HG03460 (cell line): ENCODE results near the gene LCMT2.
"Not testable (repeated sequence)": the region's sequence is repeated elsewhere in the genome, so short reads cannot be mapped to it uniquely, and the experiment has no call there.

ENCODE experiments used
- ATAC-seq: cut with Tn5 transposase; IDR thresholded peaks from one replicate; pipeline ENCODE4 v1.9.1; 2021; ENCODE audit not compliant: unreplicated experiment

The LCMT2 gene

DNA sequence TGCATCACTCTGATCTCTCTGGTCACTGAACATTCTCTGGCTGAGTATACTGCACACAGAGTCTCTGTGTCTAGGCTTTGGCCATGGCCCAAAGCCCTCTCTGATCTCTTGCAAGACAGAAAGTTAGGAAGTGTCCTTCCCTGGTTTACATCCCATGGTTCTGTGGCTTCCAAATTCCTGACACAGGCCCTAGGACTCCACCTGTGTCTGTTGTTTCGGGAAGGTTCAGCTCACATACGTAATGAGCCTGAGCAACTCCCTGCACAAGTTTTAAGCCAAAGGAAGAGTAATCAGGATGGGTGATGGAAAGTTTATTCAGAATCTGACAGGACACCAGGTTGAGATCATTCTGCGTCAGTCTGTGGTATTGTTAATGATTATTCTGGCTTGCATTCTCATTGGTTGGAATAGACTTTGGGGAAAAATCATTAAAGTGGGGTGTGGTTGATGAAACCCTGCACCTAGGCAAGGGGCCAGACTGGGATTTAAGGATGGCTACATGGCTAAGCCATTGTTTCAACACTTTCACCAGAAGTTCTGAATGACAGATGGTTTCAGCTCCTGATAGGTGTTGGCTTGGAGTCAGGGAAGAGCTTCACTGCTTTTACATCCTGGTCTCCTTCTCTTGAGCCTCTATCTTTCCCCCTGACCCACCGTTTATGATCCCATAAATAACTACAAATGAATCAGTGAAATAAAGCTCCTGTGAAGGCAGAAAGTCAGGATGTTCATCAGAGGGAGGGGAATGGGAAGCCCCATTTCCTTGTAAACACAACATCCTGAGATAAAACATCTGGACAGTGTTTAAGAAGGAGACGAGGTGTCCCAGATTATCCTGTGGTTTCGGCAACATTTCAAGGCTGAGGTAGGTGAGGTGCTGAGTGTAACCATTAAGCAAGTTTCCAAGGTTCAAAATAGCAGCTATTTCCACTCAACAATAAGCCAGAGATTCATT lies 14.1 kb downstream of the LCMT2 start:
- no peak for ATAC-seq

DNA sequence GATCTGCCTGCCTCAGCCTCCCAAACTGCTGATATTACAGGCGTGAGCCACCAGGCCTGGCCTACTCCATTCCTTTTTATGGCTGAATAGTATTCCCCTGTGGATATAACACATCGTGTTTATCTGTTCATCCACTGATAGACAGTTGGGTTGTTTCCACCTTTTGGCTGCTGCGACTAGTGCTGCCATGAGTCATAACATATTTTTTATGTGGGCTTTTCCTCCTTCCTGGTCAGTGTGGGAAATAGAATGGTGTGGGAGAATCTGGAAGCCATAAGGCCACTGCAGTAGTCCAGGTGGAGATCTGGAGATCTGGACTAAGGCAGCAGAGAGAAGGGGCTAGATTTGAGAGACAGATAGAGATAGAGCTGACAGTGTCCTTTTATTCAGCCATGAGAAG lies 16.2 kb downstream of the LCMT2 start:
- no peak for ATAC-seq

DNA sequence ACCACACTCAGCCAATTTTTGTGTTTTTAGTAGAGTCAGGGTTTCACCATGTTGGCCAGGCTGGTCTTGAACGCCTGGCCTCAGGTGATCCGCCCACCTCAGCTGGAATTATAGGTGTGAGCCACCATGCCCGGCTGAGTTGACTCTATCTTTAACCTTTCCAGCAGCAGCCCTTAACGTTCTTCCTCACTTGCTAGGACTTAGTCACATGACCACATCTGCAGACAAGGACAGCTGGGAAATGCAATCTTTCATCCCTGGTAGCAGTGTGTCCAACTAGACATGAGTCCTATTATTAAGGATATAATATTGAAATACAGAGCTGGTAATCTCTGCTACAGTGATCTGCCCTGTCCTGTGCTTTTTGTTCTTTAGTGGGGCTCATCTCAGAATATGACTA lies 18.0 kb downstream of the LCMT2 start:
- ATAC-seq, result no peak

DNA sequence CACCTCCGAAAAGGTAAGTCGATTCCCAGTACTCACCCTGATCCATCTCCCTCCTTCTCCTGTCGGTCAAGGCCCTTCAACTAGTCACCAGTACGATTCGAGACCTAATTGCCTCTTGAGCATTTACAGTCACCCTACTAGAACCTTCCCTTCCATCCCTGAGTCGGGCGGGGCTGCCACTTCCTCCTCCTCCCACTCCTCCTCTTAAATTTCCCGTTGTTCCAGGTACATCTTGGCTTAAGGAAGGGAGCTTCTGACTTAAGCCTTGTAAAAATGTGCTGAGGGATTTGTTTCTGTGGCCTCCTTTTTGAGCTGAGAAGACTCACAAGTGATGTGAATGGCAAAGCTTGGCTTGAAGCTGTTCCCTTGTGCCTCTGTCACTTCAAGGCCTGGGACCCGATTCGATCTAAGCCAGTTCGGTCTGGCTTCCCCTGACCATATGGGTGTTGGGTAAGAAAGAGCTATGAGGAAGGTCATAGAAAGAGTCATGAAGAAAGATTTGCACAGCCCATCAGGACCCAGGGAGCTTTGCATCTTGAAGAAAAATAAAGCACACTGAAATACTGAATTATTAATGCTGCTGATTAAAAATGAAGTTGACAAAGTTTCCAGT lies 28.1 kb downstream of the LCMT2 start, which contains the start of gene TGM7:
TGM7 (minus strand) TSS at position 51 of the 613 bp plus-strand sequence.
- ATAC-seq, result no peak

DNA sequence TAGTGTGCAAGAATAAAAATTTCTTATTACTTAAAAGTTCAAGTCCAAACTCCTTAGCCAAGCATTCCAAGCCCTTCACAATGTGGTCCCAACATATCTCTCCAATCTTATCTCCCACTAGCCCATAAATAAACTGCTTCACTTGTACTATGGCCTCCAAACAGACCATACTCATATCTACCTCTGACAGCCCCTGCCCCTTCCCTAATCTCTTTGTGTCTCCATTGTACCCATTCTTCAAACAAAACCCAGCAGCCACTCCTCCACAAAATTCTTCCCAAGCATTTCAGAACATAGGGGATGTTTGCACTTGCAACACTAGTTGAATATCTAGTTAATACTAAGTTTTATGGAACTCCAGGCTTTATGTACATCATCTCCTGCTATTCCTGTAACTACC lies 30.5 kb downstream of the LCMT2 start:
- no peak for ATAC-seq

DNA sequence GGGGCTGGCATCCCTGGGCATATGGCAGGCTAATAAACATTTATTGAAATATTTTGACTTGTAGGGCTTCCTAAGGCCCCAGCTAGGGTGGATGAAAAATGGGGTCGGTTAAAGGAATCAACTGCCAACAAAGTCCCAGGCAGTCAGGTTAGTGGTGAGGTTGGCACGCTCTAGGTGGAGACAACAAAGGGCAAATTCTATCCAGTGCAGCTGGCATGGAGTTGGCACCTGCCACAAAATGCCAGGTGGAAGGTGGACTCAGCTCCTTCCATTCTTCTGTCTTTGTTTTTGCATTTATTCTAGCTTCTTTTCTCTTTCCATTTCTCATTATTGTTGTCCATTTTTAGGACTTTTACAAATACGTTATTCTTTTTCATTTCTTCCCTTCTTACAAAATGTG lies 31.0 kb downstream of the LCMT2 start:
- no peak for ATAC-seq

DNA sequence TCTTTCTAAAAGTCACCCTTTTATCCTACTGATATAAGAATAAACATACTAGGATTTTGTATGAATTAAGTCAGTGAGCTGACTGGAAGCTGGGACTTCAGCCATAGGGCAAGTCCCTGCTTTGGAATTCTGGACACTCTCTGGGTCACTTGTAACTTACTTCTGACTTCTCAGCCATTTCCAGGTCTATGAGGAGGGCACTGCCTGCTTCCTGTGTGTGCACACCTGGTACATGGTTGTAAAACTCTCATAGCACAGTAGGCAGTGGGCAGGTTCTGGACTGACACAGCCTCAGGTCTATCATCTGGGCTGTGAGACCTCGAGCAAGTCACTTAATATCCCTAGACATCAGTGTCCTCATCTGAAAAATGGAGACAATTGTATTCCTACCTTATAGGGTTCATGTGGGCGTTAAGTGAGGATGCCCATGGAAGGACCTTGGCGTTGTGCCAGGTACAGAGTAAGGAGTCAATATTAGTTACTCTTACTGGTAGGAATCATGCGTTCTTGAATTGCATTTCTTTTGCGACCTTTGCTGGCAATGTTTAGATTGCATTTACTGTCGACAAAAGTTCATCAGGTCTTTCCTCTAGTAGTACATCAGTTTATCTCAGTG lies 36.2 kb downstream of the LCMT2 start:
- no peak for ATAC-seq

DNA sequence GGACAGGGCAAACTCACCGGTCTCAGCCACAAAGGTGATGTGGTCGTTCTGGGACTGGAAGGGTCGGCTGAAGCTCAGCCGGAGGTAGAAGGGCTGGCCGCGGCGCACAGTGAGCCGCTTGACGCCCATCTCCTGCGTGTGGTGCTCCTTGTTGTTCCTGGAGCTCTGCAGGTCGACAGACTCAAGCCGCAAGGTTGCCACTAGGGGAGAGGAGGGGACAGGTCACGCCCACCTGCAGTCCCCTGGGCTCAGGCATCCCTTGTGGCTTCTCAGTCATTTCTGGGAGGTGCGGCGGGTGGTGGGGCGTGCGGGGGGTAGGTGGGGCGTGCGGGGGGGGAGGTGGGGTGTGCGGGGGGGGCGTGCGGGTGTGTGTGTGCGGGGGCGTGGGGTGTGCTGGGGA lies 36.9 kb downstream of the LCMT2 start:
- ATAC-seq, result no peak

DNA sequence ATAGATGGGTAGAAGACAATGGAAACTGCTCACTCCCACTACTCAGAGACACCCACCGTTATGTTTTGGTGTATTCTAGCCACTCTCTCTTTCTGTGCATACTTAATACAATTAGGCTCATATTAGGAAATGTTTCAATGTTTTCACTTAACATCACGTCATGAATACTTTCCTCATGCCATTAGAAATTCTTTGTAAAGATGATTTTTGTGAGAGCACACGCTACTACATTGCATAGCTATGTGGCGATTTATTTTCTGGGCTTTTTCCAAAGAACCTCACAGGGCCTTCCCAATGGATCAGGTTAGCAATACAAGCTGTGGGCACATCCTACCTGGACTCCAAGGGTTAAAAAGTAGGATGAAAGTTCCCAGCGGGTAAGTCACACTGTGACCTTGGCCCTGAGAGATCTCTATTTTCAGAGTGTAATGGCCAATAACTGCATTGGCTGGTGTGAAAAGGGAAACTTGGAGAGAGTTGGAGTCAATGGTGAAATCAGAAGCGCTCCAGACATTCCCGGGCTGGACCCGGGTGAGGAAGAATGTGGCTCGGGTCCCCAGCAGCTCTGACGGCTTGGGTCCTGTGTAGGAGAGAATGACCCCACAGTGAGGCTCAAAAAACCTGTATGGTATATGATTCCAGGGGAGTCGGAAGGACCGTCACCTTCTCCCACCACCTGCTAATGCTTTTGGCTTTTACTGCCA lies 37.8 kb downstream of the LCMT2 start:
- no peak for ATAC-seq

DNA sequence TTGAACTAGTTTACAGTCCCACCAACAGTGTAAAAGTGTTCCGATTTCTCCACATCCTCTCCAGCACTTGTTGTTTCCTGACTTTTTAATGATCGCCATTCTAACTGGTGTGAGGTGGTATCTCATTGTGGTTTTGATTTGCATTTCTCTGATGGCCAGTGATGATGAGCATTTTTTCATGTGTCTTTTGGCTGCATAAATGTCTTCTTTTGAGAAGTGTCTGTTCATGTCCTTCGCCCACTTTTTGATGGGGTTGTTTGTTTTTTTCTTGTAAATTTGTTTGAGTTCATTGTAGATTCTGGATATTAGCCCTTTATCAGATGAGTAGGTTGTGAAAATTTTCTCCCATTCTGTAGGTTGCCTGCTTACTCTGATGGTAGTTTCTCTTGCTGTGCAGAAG lies 40.7 kb downstream of the LCMT2 start:
- ATAC-seq, result not testable (repeated sequence)

DNA sequence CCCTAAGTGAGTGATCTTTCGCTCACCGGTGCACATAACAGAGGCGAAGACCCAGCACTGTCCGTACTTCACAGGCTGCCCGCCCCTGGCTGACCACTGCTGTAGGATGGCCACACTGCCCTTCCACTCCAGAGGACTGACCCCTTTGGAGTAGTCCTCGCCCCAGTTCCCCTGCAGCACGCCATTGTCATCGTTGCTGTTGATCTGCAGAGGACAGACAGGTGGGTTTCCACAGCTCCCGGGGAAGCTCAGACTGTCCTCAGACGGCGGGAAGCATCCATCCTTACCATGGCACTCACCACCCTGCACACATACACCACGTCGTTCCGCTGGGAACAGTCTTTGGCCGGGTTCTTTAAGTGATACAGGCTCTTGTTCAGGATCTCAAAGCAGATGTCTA lies 43.1 kb downstream of the LCMT2 start:
- no peak for ATAC-seq

DNA sequence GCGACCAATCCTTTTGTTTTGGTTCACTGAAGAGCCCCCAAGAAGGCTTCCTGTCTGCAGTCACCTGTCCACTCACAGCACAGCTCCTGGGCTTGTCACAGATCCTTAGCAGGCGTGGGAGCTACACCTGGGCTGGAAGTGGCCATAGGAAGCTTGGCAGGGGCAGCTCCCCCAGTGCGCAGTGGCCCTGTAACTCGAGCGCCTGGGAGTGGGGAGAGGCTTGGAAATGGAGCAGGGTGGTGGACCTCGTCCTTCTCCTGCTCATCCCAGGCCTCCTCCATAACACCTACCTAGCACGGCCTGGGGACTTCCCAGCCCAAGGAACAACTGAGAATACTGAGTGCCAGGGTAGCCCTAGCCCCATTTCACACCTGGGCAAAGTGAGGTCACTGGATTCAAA lies 44.3 kb downstream of the LCMT2 start:
- no peak for ATAC-seq

DNA sequence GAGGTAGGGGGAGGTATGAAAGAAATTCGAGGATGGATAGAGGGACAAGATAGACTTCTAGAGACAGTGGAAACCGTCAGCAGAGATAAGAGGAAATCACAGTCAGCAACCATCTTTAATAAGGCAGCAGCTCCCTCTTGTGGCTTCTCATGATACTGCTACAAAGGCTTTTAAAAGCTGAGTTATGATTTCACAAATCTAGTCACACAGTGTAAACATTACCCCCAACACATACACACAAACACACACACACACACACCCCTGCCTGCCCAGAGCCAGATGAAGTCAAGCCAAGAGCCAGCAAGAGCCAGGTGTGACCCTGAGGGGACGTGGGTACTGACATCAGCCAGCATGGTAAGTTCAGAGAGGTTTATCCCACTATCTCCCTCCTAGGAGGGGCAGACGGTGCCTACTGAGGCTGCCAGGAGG lies 44.8 kb downstream of the LCMT2 start:
- no peak for ATAC-seq

DNA sequence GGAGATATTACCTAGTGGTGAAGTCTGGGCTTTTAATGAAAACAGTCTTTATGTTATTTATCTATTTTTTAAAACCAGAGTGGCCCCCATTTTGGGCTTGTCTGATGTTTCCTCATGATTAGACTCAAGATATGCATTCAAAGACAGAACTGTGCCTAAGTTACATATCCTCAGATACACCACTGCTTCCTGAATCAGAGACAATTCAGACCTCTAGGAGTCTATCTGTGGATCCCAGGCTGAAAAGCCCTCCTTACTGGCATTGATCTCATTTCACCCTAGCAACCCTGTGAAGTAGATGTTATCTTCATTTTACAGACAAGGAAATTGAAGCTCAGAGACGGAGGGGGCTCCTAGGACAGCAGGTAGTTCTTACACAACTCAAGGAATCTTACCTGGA lies 46.8 kb downstream of the LCMT2 start:
- ATAC-seq, result no peak

DNA sequence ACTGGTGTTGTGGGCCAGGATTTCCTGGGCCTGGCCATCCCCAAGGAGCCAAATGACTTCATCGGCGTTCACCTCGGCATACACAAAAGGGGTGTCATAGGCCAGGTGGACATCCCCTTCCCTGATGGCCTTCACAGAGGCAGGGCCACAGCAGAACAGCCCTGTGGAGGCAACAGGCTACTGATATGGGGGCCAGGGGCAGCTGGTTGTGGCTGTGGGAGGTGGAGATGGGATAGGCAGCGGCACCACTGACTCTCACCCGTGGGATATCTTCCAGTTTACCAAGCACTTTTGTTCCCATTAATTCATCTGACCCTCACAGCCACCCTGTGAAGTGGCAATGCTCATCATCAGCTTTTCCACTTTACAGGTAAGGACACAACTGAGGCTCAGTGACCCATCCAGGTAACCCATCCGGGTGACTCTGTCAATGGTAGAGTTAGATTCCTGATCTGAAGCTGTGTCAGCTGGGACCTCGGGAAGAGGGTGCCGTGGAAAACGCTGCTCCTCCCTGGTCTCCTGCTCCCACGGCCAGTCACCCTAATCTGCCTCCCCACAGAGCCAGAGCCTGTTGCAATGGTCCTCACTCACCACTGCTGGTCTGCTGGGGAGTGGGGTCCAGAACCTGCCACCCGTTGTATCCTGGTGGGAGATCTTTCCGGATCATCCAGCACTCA lies 48.3 kb downstream of the LCMT2 start:
- no peak for ATAC-seq

DNA sequence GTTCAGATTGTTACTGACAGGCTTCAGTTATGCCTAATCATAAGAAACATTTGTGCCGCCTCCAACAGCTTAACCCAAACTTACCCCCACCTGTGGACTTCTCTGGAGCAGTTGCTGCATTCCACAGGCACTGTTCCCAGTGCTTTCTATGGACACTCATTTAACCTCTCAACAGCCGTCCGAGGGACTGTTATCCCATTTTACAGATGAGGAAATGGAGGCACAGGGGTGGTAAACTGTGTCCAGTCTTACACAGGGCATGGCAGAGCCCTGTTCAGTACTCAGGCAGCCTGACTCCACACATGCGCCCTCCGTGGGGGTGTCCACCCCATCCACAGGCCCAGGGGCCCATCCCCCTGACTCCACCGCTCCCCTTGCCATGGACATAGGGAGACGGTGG lies 49.4 kb downstream of the LCMT2 start:
- no peak for ATAC-seq

DNA sequence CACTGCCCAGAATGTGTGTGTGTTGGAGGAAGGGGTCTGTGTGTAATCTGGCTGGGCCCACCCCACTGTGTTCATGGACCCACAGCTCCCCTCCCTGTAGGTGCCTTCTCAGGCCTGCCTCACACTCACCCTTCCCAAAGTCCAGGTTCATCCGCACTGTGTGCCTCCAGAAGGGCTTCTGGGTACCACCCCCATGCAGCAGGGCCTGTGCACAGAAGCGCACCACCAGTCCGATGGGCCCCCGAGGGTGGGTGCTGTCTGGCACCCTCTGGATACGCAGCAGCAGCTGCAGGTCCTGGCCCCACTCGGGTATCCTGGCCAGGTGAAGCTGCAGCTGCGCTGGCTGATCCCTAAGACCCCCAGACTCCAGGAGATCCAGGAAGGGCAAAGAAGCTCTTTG lies 50.9 kb downstream of the LCMT2 start:
- ATAC-seq, result no peak

DNA sequence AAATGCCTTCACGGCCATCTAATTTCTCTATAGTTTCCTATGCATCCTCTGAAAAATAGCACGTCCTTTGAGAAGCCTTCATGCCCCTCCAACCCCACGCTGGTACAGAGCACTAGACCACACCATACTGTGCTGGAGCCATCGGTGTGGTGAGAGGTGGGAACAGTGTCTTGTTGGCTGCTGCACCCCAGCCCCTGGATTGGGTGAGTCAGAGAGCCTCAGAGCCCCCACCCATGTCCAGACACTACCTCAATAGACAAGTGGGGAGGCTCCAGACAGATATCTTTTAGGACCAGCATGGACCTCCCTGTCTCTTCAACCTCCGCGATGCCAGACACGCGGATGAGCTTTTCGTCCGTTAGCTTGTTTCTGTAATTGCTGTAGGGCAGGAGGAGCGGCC lies 51.5 kb downstream of the LCMT2 start:
- ATAC-seq, result no peak

DNA sequence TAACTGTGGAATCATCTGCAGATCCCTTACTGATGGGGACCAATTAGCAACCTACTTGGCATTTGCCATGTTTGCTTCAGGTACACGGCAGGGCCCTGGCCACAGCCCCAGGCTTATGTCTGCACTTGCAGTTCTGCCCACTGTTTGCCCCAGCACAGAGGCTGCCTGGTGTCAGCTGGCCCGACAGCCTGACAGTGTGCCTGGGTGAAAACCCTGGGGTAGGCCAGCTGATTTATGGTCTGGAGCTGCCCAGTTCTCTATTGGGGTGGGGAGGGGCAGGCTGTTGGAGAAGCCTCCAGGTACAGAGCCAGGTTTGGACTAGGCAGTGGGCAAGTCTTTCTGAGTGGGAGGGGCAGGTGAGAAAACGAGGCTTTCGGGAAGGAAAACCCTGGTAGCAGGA lies 52.5 kb downstream of the LCMT2 start:
- no peak for ATAC-seq

DNA sequence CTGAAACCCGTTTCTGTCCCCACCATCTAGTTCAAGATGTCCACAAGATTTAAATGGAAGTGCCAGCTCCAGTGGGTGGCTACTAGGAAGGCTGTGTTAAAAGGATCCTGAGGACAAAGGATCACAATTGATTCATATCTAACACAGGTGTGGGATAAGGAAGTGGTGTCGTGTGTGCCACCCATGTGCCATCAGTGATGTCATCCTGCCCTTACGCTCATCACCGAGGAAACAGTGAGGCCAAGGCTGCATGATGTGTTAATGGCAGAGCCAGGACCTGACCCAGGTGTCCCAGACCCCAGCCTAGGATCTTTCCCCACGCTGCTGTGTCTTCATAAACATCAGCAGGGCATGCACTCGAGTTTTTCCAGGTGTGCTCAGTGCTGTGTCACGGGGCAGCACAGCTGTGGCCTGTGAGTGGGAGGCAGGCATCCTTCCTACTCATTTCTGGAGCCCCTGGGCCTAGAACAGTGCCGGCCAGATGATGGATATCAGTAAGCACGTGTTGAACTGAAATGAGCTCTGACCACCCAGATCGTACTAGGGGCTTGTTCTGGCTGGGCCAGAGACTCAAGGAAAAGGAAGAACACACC lies 53.0 kb downstream of the LCMT2 start:
- ATAC-seq, result no peak
